H1 (cell line): ENCODE data around the gene TMEM212. TPM values are rescaled to one million over a fixed set of nuclear protein-coding genes. Genes with fewer than 3 reads are reported as not detected.

Experiments used
- SAP30 ChIP-seq: fragments of 300-600 bp; sonication (generic); IDR thresholded peaks from 2 replicates; pipeline ENCODE4 v1.7.1; 2012; ENCODE audit warnings: low read length, moderate library complexity, mild to moderate bottlenecking, inconsistent platforms; ENCODE audit not compliant: insufficient read depth, insufficient replicate concordance
- polyA plus RNA-seq, 7 experiments: library from polyadenylated mRNA; depleted of rRNA in 3 of 7; stranded (reverse) in 5 of 7; unstranded in 2 of 7; fragments of >200 nt in 5 of 7; fragments of 200-250 nt in 2 of 7; gene quantifications; 1 replicate in 5 of 7; 2 replicates in 1 of 7; 4 replicates in 1 of 7; pipeline versions ENCODE4 v1.2.1 to v1.2.3, GENCODE V29; 2011 to 2013; ENCODE audit warnings: missing spikeins in 2 of 7, mixed read lengths in 2 of 7
- total RNA-seq: library from RNA; stranded (reverse); fragmentation: NEBNext Ultra II Directional; extraction: Animal tissue kit (Norgen Biotek cat#: 25700); gene quantifications from 2 replicates; pipeline ENCODE4 v1.2.1, GENCODE V29; 2021

Gene TMEM212
- total and polyA plus RNA-seq, 2 of the 8 experiments (the other 6 are each of a cell fraction or from before 2014, with no cell fraction given) = not detected

GRCh38 chr3:171907761-171908160 lies 64.6 kb downstream of the TMEM212 start (continued):
- no peak for TF ChIP-seq SAP30
